Lung (tissue), 12 donors: ENCODE results near the gene APPL1. TPM values are rescaled to one million over a fixed set of nuclear protein-coding genes. Genes with fewer than 3 reads are reported as not detected.
A peak's percentile ranks its signal among the peaks of the same experiment; 100 is the strongest.

Experiments used
- ATAC-seq: fragments of 200-7000 bp; cut with Tn5 transposase; one replicate; pipeline ENCODE4 v1.9.1; 2020; ENCODE audit warnings: moderate number of reproducible peaks; ENCODE audit not compliant: insufficient read depth, low FRiP score
- DNase-seq, 3 donors: peaks; one replicate each; pipeline ENCODE4 v3.0.0-alpha.2; 2013 to 2017
- H3K27ac ChIP-seq, 2 donors: one replicate each; pipeline ENCODE4 v1.5.1; 2013; ENCODE audit warnings: mild to moderate bottlenecking in 2 of 2, moderate library complexity in 2 of 2, control low read depth in 1 of 2, inconsistent platforms in 1 of 2, low read depth in 1 of 2, low read length in 1 of 2
- H3K27me3 ChIP-seq, 3 donors: one replicate each; pipeline ENCODE4 v1.5.1; 2013; ENCODE audit warnings: low read length in 2 of 3; ENCODE audit not compliant: control insufficient read depth in 3 of 3, insufficient read depth in 3 of 3
- H3K36me3 ChIP-seq, 4 donors: one replicate each; pipeline ENCODE4 v1.5.1; 2013; ENCODE audit warnings: low read length in 4 of 4, mild to moderate bottlenecking in 1 of 4, moderate library complexity in 1 of 4; ENCODE audit not compliant: control insufficient read depth in 4 of 4, insufficient read depth in 4 of 4
- H3K4me1 ChIP-seq, 5 donors: one replicate each; pipeline ENCODE4 v1.5.1; 2013; ENCODE audit warnings: low read length in 5 of 5, mild to moderate bottlenecking in 2 of 5, moderate library complexity in 1 of 5; ENCODE audit not compliant: control insufficient read depth in 5 of 5, insufficient read depth in 5 of 5
- H3K4me3 ChIP-seq: one replicate; pipeline ENCODE4 v1.5.1; 2013; ENCODE audit warnings: mild to moderate bottlenecking, control low read depth, moderate library complexity
- H3K9ac ChIP-seq, 2 donors: one replicate each; pipeline ENCODE4 v1.5.1; 2013; ENCODE audit warnings: low read length in 2 of 2, control low read depth in 1 of 2; ENCODE audit not compliant: insufficient read depth in 1 of 2
- H3K9me3 ChIP-seq, 4 donors: one replicate each; pipeline ENCODE4 v1.5.1; 2013; ENCODE audit warnings: low read length in 3 of 4, mild to moderate bottlenecking in 1 of 4, moderate library complexity in 1 of 4; ENCODE audit not compliant: control insufficient read depth in 4 of 4, insufficient read depth in 3 of 4
- CTCF ChIP-seq: IDR thresholded peaks from 2 replicates; pipeline ENCODE4 v1.5.1; 2012; ENCODE audit warnings: mild to moderate bottlenecking; ENCODE audit errors: control extremely low read depth, extremely low read depth
- WGBS, 2 donors: extraction: QIAGEN DNeasy Blood & Tissue Kit; methylation state at CpG; one replicate each; pipeline ENCODE4 v1.1.7; 2013; 5-methylcytosine and 5-hydroxymethylcytosine counted together
- polyA plus RNA-seq, 2 donors: library from polyadenylated mRNA; stranded (reverse); fragments of 200-250 nt; gene quantifications; one replicate each; pipeline ENCODE4 v1.2.1, GENCODE V29; 2013
- total RNA-seq, 2 donors: library from RNA; depleted of rRNA in 1 of 2; stranded (reverse); fragments of >200 nt in 1 of 2; gene quantifications; one replicate each; pipeline ENCODE4 v1.2.1, GENCODE V29; 2014 to 2021
- donor health status: control.
- donor health status: control.
- donor health status: Bipolar disorder and iron deficiency.
- donor health status: healthy.
- donor health status: DM: yes; HTN: yes; CAD: no.

APPL1 gene
- total and polyA plus RNA-seq, 4 donors: 10.6 to 55.2 (median 20.1) TPM

- no peak for ATAC-seq
- Histone ChIP-seq H3K4me3 (no peak overlapping the region), H3K27me3 (no peaks in the 10 kb centered on the region), H3K9ac (no peak overlapping the region), H3K9me3 (no peaks in the 10 kb centered on the region), H3K4me1 (peaks cover 0 to 14% (median 0%) of the 10 kb centered on the region in 5 donors), H3K27ac (no peak overlapping the region), H3K36me3 (no peaks in the 10 kb centered on the region)
- 47 to 50% methylated on average over 6 of the region's 6 CpGs for WGBS, 2 donors
- DNase-seq: peak; percentile 46 to 65 (median 52)
- TF ChIP-seq CTCF: no peak
Observed at GRCh38 chr3:57184526-57184925, 43.0 kb upstream of the APPL1 start.

GRCh38 chr3:57192028-57192427 is 35.5 kb upstream of the APPL1 start:
- 98 to 99% methylated on average over 3 of the region's 3 CpGs for WGBS, 2 donors
- DNase-seq (no peak), ATAC-seq (no peak)
- Histone ChIP-seq H3K4me3 (no peak overlapping the region), H3K9me3 (no peaks in the 10 kb centered on the region), H3K27me3 (peaks cover 0 to 3% (median 0%) of the 10 kb centered on the region in 3 donors), H3K9ac (no peak overlapping the region), H3K27ac (no peak overlapping the region), H3K36me3 (no peaks in the 10 kb centered on the region), H3K4me1 (no peaks in the 10 kb centered on the region)
- no peak for TF ChIP-seq CTCF

GRCh38 chr3:57194641-57195040 is 32.9 kb upstream of the APPL1 start:
- H3K9me3 ChIP-seq: no peaks in the 10 kb centered on the region
- 93 to 99% methylated on average over 4 of the region's 4 CpGs for WGBS, 2 donors
- no peak overlapping the region for H3K27ac ChIP-seq
- no peak for ATAC-seq
- no peaks in the 10 kb centered on the region for H3K4me1 ChIP-seq
- H3K27me3 ChIP-seq: peaks cover 0 to 3% (median 0%) of the 10 kb centered on the region in 3 donors
- DNase-seq: no peak
- H3K9ac ChIP-seq: no peak overlapping the region
- no peak overlapping the region for H3K4me3 ChIP-seq
- no peaks in the 10 kb centered on the region for H3K36me3 ChIP-seq
- no peak for TF ChIP-seq CTCF

GRCh38 chr3:57199895-57200297 is 27.6 kb upstream of the APPL1 start, which contains the start of gene HESX1:
Gene HESX1, minus strand, starts transcription at chr3:57199978. Its CDS starts 60 bp downstream, at chr3:57199918.
- H3K4me3 ChIP-seq: no peak within 1 kb of the TSS
- DNase-seq: no peak
- H3K9ac ChIP-seq: no peak within 1 kb of the TSS
- TF ChIP-seq CTCF: no peak
- no peaks in the 10 kb centered on the region for H3K9me3 ChIP-seq
- no peaks in the 10 kb centered on the region for H3K27me3 ChIP-seq
- no peak for ATAC-seq
- no peaks in the 10 kb centered on the region for H3K36me3 ChIP-seq
- WGBS, 2 donors: 60 to 63% methylated on average over 4 of the region's 4 CpGs
- H3K4me1 ChIP-seq: no peaks in the 10 kb centered on the region
- H3K27ac ChIP-seq: no peak within 1 kb of the TSS
